HL-60 (cell line): ENCODE results near the gene ARIH2.

Experiments used
- POLR2AphosphoS5 ChIP-seq: IDR thresholded peaks from 2 replicates; pipeline ENCODE4 v1.6.1; 2012; ENCODE audit warnings: low read depth
- SPI1 ChIP-seq: IDR thresholded peaks from 2 replicates; pipeline ENCODE4 v1.6.1; 2012; ENCODE audit warnings: low read depth, mild to moderate bottlenecking, borderline replicate concordance
- TF ChIP-seq, protein P1 (sequence below): IDR thresholded peaks from one replicate; pipeline ENCODE4 v1.5.1; 2011; ENCODE audit warnings: low read length, control low read depth, inconsistent platforms; ENCODE audit not compliant: insufficient read depth
- TF ChIP-seq, protein P2 (sequence below): IDR thresholded peaks from 2 replicates; pipeline ENCODE4 v1.6.1; 2012; ENCODE audit warnings: low read depth; ENCODE audit not compliant: insufficient replicate concordance

- TF ChIP-seq, protein P1, sequence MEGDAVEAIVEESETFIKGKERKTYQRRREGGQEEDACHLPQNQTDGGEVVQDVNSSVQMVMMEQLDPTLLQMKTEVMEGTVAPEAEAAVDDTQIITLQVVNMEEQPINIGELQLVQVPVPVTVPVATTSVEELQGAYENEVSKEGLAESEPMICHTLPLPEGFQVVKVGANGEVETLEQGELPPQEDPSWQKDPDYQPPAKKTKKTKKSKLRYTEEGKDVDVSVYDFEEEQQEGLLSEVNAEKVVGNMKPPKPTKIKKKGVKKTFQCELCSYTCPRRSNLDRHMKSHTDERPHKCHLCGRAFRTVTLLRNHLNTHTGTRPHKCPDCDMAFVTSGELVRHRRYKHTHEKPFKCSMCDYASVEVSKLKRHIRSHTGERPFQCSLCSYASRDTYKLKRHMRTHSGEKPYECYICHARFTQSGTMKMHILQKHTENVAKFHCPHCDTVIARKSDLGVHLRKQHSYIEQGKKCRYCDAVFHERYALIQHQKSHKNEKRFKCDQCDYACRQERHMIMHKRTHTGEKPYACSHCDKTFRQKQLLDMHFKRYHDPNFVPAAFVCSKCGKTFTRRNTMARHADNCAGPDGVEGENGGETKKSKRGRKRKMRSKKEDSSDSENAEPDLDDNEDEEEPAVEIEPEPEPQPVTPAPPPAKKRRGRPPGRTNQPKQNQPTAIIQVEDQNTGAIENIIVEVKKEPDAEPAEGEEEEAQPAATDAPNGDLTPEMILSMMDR = no peak
- TF ChIP-seq POLR2AphosphoS5 = no peak
- TF ChIP-seq, protein P2, sequence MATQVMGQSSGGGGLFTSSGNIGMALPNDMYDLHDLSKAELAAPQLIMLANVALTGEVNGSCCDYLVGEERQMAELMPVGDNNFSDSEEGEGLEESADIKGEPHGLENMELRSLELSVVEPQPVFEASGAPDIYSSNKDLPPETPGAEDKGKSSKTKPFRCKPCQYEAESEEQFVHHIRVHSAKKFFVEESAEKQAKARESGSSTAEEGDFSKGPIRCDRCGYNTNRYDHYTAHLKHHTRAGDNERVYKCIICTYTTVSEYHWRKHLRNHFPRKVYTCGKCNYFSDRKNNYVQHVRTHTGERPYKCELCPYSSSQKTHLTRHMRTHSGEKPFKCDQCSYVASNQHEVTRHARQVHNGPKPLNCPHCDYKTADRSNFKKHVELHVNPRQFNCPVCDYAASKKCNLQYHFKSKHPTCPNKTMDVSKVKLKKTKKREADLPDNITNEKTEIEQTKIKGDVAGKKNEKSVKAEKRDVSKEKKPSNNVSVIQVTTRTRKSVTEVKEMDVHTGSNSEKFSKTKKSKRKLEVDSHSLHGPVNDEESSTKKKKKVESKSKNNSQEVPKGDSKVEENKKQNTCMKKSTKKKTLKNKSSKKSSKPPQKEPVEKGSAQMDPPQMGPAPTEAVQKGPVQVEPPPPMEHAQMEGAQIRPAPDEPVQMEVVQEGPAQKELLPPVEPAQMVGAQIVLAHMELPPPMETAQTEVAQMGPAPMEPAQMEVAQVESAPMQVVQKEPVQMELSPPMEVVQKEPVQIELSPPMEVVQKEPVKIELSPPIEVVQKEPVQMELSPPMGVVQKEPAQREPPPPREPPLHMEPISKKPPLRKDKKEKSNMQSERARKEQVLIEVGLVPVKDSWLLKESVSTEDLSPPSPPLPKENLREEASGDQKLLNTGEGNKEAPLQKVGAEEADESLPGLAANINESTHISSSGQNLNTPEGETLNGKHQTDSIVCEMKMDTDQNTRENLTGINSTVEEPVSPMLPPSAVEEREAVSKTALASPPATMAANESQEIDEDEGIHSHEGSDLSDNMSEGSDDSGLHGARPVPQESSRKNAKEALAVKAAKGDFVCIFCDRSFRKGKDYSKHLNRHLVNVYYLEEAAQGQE = no peak
- TF ChIP-seq SPI1 = no peak
Measured at GRCh38 chr3:48938689-48939088, 20.0 kb downstream of the ARIH2 start.
